ENCODE data around the gene KLC1.

GRCh38 chr14:103581954-103582703, 46.9 kb upstream of the KLC1 start:
- TF ChIP-seq CTCF (conservative IDR thresholded peaks at IDR 0.05; ENCODE audit: low read depth, low read length): no peak
- no peak for TF ChIP-seq EZH2 (IDR thresholded peaks at IDR 0.05; ENCODE audit: low read length, unreplicated experiment)
- TF ChIP-seq EZH2phosphoT487 (IDR thresholded peaks at IDR 0.05; ENCODE audit: borderline replicate concordance, low read length): no peak

Data from PC-3 (cell line).